ENCODE data around the gene HIGD1C.

DNA sequence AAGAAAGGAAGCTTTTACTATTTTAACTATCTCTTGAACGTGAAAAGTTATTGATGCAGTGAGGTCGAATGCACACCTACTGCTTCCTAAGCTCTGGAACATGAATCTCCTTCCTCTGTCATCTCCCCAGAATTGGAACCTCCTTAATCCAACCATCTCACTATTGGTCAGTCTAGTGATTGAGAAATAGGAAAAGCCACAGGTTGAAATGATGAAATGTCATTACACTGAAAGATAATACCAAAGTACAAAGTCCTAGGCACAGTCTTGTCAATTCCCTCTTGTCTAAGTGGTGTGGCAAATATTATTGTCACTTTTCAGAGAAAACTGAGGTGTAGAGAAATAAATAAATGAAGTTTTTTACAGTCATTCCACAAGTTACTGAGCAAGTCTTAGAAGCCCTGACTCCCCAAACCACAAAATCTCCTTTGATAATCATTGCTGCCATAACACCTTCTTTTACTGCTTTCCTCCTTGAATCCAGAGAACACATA lies 19.5 kb upstream of the HIGD1C start:
- TF ChIP-seq CTCF (IDR thresholded peaks at IDR 0.05) (no peak), POLR2A (IDR thresholded peaks at IDR 0.05) (no peak)

Measured in breast epithelium (tissue), 3 donors.